Hematopoietic multipotent progenitor cell treated with erythropoietin and hydrocortisone succinate and interleukin-3 and kit ligand, for 8 days (in vitro differentiated cells): Measurements from ENCODE around the gene CTSS.
"Not testable (repeated sequence)": the region's sequence is repeated elsewhere in the genome, so short reads cannot be mapped to it uniquely, and the experiment has no call there.

Source experiments
- DNase-seq: peaks from one replicate; pipeline ENCODE4 v3.0.0-alpha.2; 2015

The CTSS gene

GRCh38 chr1:150772326-150772725 lies 6.7 kb upstream of the CTSS start:
- no peak for DNase-seq

GRCh38 chr1:150767704-150768103 lies 2.1 kb upstream of the CTSS start:
- DNase-seq: not testable (repeated sequence)

DNA sequence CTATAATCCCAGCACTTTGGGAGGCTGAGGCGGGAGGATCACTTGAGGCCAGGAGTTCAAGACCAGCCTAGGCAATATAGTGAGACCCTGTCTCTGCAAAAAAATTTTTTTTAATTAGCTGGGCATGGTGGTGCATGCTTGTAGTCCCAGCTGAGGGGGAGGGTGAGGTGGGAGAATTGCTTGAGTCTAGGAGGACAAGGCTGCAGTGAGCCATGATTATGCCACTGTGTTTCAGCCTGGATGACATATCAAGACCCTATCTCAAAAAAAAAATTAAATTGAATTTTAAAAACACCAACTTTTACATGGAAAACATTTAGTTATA lies 361 bp upstream of the CTSS start:
- not testable (repeated sequence) for DNase-seq

DNA sequence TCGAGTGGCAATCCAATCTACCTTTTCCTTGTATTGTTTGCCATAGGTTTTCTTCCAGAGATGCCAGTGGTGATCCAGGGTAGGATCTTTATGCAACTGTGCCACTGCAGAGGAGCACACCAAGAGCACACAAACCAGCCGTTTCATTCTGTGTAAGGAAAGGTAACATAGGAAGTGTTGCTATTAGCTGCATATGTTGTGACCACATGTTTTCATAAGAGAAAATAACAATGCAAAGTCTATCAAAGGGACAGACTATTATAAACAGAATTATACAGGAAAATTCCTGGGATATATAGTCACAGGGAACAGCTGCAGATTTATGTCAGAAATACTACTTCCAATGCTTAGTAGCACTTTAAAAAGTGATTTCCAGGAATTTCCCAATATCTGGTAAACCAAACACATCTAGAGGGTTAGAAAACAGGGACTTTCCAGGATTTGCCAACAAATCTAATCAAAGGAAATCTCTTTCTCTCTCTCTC lies 919 bp downstream of the CTSS start:
- no peak for DNase-seq

DNA sequence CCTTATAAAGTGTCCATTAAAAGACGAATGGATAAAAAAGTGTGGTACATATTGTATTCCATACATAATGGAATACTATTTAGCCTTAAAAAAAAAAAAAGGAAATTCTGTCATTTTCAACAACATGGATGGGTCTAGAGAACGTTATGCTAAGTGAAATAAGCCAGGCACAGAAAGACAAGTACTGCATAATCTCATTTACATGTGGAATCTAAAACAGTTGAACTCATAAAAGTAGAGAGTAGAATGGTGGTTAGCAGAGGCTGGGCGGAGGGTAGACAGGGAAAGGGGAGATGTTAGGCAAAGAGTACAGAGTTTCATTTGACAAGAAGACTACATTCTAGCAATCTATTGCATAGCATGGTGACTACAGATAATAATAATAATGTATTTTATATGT lies 2.6 kb downstream of the CTSS start:
- DNase-seq: no peak

DNA sequence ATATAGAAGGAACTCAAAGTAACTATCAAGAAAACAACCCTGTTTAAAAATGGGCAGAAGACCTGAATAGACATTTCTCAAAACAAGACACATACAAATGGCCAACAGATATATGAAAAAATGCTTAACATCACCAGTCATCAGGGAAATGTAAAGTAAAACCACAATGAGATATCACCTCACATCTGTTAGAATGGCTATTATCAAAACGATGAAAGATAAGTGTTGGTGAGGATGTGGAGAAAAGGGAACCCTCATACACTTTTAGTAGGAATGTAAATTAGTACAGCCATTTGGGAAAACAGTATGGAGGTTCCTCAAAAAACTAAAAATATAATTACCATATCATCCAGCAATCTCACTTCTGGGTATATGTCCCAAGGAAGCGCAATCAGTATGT lies 3.0 kb downstream of the CTSS start:
- DNase-seq: peak; percentile 33

DNA sequence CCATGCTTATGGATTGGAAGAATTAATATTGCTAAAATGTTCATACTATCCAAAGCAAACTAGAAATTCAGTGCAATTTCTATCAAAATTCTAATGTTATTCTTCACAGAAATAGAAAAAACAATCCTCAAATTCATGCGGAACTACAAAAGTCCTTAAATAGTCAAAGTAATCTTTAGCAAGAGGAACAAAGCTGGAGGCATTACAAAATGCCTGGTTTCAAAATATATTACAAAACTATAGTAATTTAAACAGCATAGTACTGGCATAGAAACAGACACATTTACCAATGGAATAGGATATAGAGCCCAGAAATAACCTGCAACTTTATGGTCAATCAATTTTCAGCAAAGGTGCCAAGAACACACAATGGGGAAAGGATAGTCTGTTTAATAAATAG lies 3.8 kb downstream of the CTSS start:
- no peak for DNase-seq

GRCh38 chr1:150760013-150760412 lies 5.6 kb downstream of the CTSS start:
- no peak for DNase-seq

GRCh38 chr1:150753416-150753815 lies 12.2 kb downstream of the CTSS start:
- no peak for DNase-seq

- no peak for DNase-seq
Observed at GRCh38 chr1:150751443-150751842, 14.1 kb downstream of the CTSS start.

- no peak for DNase-seq
Observed at GRCh38 chr1:150749720-150750311, 15.8 kb downstream of the CTSS start.

DNA sequence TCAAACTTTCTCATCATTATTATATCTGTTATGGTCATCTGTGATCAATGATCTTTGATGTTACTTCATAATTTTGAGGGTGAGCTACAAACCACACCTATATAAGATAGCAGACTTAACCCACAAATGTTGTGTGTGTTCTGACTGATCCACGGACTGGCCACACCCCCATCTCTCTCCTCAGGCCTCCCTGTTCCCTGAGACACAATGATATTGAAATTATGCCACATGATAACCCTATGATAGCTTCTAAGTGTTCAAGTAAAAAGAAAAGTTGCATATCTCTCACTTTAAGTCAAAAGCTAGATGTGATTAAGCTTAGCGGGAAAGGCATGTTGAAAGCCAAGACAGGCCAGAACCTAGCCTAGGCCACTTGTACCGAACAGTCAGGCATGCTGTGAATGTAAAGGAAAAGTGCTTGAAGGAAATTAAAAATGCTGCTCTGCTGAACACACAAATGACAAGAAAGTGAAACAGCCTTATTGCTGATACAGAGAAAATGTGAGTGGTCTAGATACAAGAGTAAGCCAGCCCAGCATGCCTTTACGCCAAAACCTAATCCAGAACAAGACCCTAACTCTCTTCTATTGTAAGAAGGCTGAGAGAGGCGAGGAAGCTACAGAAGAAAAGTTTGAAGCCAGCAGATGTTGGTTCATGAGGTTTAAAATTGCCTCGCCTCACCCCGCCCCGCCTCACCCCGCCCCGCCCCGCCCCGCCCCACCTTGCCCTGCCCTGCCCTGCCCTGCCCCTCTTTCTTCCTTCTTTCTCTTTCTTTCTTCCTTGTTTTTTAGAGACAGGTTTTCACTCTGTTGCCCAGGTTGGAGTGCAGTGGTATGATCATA lies 16.5 kb downstream of the CTSS start:
- DNase-seq: peak; percentile 81

DNA sequence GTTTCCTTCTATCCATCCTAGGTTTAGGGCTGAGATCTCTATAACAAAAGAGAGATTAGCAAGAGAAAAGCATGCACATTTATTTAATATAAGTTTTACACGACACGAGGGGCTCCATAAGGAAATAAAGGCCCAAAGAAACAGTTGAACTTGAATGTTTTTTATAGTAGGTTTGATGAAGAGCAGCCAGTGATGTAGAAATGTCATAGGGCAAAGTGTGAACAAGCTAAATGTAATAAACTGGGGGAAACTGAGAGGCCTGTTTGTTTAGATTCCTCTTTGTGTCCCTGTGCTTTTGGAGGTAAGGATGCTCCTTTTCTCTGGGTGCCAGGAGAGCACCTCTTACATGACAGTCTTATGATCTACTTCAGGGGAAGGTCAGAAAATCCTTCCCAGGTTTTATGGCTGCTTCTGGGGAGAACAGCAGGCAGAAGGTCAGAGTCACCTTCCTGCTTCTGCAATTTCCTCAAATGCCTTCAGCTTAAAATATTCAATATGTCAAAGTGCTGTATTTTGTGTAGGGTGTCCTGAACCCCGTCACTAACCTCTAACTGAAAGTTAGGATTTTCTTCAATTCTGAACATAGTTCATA lies 35.4 kb downstream of the CTSS start:
- DNase-seq: no peak

GRCh38 chr1:150724336-150724735 lies 41.2 kb downstream of the CTSS start:
- DNase-seq: no peak

GRCh38 chr1:150720703-150721102 lies 44.9 kb downstream of the CTSS start, which contains the start of gene HORMAD1:
Gene HORMAD1 (minus strand): TSS chr1:150720895. CDS start chr1:150719505, 1,390 bp downstream.
- no peak for DNase-seq

- no peak for DNase-seq
Observed at GRCh38 chr1:150720098-150720497, 45.5 kb downstream of the CTSS start.

DNA sequence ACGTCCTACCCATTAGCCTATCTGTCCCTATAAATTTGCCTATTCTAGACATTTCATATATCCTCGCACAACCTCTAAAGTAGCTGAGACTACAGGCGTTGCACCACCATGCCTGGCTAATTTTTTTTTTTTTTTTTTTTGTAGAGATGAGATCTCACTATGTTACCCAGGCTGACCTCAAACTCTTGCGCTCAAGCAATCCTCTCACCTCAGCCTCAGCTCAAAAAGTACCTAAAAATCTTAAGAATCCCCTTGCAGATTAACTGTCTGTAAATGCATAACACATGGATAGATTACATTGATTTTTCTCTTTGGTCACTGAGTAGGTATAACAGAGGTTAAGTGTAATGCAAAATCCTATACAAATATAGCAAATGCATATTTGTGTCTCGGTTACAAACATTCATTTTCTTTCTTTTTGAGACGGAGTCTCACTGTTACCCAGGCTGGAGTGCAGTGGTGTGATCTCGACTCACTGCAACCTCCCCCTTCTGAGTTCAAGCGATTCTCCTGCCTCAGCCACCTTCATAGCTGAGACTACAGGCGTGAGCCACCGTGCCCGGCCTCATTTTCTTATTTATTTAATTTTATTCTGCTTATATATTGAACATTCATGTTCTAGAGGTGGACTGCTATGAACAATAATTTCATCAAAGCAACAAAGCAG lies 47.2 kb downstream of the CTSS start:
- DNase-seq: no peak

DNA sequence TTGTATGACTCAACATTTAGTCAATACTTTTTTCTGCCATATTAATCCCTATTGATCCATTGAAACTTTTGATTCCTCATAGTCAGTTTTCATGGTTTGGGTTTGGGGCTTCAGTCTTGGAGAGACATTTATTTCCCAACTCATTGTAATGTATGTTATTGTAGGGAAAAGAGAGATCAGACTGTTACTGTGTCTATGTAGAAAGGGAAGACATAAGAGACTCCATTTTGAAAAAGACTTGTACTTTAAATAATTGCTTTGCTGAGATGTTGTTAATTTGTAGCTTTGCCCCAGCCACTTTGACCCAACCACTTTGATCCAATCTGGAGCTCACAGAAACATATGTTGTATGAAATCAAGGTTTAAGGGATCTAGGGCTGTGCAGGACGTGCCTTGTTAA lies 56.5 kb downstream of the CTSS start:
- DNase-seq: not testable (repeated sequence)

GRCh38 chr1:150708595-150708994 lies 57.0 kb downstream of the CTSS start:
- no peak for DNase-seq

DNA sequence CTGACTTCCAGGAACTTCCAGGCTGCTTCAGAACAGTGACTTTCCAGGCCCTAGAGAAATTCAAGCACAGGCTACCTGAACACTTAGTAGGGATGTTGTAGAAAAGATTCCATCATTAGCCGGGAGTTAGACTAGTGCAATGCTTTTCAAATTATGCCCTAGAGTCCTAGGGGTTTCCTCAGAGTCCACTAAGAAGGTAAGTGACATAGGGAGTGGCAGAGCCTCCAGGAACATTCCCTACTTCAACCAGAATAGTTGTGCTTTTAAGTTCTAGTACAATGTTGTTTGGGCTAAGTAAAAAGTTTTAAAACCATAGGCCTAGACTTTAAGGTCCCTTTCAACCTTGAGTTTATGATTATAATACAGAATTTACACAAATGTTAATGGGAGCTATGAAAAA lies 59.5 kb downstream of the CTSS start:
- DNase-seq: no peak

- no peak for DNase-seq
Observed at GRCh38 chr1:150703427-150703826, 62.2 kb downstream of the CTSS start.

DNA sequence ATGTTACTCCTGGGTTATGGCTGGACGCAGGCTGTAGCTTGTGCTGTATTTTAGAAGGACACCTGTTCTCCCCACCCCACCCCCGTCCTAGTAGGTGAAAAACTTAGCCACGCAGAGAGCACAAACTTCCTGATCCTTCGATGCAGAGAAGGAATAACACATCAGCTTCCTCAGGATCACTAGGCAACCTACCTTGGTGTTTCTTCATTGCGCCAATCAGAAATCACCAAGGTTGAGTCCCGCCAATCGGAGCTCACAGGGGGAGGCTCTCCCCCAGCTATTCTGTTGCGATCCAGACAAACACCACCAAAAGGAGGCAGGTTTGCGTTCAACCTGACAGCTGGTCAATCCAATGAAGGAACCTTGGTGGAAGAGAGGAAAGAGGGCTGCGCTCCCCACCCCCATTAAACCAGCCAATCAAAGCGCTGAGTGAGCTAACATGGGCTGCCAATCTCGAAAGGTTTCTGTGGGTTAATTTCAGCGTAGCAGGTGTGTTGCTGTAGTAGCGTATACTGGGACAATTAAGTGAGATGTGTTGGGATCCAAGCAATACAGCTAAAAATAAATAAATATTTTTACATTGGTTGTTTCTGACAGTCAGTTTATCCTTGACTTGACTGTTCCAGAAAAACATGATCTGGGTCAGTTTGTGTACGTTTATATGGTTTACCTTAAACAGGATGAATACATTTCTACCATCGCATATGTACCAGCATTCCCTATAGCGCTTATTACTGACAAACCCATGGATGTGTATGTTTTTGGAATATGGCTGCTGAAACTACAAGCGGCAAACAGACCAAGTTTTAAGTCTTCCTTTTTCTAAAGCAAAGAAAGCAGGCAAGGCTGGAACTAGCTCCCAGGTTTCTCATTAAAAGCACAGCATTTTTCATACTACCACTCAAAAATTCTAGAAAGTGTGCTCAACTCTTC lies 68.3 kb downstream of the CTSS start, which contains the start of gene GOLPH3L:
TSS of gene GOLPH3L (minus strand) at position 160 of the 933 bp plus-strand sequence. CDS start 2,316 bp downstream, outside the sequence.
- DNase-seq: peak; percentile 100
